GM12874 (cell line): Measurements from ENCODE around the gene CDHR1.

Experiments used
- TF ChIP-seq, protein P1 (sequence below): IDR thresholded peaks from 2 replicates; pipeline ENCODE4 v1.5.1; 2011; ENCODE audit warnings: low read depth, mild to moderate bottlenecking, control low read depth, low read length, moderate library complexity; ENCODE audit not compliant: insufficient read depth

CDHR1 gene

DNA sequence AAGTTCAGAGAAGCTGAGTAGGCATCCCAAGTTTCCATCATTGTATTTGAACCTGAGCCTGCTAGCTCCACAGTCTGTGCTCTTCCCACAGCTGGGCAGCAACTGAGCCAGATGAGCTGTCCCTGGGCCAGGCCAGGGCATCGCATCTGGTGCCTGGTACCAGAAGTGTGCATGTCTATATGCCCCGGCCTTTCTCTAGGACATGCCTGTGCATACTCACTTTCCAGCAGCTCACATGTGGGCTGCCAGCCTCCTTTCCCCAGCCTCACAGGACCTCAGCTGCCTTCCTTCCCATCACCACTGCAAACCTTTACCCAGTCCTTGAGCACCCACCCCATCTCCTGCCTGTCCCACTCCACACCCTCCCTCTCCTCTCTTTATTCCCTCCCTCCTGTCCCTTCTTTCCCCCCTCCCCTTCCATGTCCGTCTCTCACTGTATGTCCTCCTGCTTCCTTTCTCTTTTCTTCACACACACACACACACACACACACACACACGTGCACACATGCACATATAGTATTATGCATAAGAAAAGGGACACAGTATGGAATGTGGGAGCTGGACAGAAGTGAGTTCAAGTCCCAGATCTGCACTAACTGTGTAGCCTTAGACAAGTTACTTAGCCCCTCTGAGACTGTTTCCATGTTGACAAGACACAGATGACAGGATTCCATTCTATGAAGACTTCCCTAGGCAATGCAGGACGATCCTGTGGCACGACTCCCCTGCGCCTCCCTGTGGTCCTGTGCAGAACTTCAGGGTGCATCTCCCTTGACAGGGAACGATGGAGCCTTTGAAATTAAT is 10.9 kb downstream of the CDHR1 start:
- TF ChIP-seq, protein P1, sequence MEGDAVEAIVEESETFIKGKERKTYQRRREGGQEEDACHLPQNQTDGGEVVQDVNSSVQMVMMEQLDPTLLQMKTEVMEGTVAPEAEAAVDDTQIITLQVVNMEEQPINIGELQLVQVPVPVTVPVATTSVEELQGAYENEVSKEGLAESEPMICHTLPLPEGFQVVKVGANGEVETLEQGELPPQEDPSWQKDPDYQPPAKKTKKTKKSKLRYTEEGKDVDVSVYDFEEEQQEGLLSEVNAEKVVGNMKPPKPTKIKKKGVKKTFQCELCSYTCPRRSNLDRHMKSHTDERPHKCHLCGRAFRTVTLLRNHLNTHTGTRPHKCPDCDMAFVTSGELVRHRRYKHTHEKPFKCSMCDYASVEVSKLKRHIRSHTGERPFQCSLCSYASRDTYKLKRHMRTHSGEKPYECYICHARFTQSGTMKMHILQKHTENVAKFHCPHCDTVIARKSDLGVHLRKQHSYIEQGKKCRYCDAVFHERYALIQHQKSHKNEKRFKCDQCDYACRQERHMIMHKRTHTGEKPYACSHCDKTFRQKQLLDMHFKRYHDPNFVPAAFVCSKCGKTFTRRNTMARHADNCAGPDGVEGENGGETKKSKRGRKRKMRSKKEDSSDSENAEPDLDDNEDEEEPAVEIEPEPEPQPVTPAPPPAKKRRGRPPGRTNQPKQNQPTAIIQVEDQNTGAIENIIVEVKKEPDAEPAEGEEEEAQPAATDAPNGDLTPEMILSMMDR = peak; percentile 94

DNA sequence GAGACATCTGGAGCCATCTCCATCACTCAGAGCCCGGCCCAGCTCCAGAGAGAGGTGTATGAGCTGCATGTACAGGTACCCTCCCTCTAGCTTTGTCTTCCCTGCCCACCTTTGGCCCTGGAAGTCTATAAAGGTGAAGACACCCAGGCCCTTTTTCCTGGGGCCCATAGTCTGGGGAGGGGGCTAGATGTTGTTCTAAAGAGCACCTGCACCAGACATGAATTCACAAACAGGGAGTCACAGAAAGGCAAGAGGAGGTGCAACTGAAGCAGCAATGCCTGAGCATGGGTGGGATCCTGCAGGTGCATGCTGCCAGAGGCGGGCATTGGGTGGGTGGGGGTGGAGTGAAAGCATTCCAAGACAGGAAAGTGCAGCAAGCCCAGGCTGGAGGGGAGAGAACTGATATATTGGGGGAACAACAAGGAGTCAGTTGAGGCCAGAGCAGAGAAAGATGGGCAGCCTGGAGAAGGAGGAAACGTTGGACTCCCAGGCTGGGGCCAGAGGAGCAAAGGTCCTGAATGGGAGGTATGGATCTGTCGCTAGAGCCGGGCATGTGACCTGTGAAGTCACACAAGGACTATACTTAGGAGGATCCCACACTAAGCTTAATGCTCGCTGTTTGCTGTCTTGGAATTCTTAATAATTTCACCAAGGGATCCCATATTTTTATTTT is 11.7 kb downstream of the CDHR1 start:
- TF ChIP-seq, protein P1 = no peak

DNA sequence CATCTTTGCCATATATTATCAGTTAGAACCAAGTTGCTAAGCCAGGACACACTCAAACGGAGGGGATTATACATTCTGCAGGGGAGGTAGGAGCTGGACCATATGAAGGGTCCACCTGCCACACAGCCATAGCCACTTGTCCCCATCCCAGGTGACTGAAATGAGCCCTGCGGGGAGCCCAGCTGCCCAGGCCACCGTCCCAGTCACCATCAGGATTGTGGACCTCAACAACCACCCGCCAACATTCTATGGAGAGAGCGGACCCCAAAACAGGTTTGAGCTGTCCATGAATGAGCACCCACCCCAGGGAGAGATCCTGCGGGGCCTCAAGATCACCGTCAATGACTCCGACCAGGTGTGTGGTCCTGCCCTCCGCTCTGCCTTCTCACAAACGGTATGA is 13.7 kb downstream of the CDHR1 start:
- TF ChIP-seq, protein P1 = no peak

DNA sequence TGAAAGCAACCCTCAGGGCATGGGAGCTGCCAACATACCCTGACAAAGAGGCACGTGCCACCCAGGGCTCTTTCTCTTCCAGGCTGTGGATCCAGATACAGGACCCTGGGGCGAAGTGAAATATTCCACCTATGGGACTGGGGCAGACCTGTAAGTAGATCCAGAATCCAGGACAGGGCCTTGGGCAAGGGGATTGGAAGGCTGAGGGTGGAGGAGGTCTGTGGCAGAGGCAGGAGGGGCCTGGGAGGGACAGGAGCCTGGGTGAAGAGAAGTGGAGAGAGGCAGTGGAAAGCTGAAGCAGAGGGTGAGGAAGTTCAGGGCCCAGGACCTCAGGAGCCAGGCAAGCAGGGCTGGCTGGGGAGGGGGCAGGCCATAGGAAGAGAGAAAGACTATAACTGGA is 17.2 kb downstream of the CDHR1 start:
- TF ChIP-seq, protein P1 = no peak

DNA sequence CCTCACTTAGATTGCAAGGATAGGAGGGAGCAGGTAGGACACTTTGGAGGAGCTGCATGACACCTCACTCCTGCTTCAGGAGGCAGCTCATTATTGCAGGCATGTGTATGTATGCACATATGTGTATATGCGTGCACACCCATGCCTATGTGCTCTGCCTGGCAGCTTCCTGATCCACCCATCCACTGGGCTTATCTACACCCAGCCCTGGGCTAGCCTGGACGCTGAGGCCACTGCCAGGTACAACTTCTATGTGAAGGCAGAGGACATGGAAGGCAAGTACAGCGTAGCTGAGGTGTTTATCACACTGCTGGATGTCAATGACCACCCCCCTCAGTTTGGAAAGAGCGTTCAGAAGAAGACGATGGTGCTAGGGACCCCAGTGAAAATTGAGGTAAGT is 17.7 kb downstream of the CDHR1 start:
- TF ChIP-seq, protein P1 = no peak

DNA sequence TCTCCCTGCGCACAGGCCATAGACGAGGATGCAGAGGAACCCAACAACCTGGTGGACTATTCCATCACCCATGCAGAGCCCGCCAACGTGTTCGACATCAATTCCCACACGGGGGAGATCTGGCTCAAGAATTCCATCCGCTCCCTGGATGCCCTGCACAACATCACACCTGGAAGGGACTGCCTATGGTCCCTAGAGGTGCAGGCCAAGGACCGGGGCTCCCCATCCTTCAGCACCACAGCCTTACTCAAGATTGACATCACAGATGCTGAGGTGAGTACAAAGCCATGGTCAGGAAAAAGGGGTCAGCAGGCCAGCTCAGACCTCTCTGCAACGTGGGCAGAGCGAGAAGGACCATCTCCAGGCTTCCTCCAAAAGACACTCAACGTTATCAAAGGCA is 18.7 kb downstream of the CDHR1 start:
- TF ChIP-seq, protein P1 = no peak

DNA sequence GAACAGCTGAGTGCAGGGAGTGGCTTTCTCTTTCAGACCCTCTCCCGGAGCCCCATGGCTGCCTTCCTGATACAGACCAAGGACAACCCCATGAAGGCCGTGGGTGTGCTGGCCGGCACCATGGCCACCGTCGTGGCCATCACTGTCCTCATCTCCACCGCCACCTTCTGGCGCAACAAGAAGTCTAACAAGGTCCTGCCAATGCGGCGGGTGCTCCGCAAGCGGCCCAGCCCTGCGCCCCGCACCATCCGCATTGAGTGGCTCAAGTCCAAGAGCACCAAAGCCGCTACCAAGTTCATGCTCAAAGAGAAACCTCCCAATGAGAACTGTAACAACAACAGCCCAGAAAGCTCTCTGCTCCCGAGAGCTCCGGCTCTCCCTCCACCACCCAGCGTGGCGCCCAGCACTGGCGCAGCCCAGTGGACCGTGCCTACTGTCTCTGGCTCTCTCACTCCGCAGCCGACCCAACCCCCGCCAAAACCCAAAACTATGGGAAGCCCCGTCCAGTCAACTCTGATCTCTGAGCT is 19.8 kb downstream of the CDHR1 start:
- TF ChIP-seq, protein P1 = no peak
